Mucosa of gallbladder (tissue), 1 donor: ENCODE data around the gene PIGN. TPM values are rescaled to one million over a fixed set of nuclear protein-coding genes. Genes with fewer than 3 reads are reported as not detected.
"Not testable (repeated sequence)": the region's sequence is repeated elsewhere in the genome, so short reads cannot be mapped to it uniquely, and the experiment has no call there.

Source experiments
- DNase-seq: peaks from one replicate; pipeline ENCODE4 v3.0.0-alpha.2; 2020; ENCODE audit warnings: low spot score
- total RNA-seq: library from RNA; stranded (reverse); gene quantifications from one replicate; pipeline ENCODE4 v1.2.1, GENCODE V29; 2021
- donor health status: DM: no; HTN: no; CAD: no.

The PIGN gene
- total RNA-seq, 1 donor from 2014 or later = 24.2 TPM

DNA sequence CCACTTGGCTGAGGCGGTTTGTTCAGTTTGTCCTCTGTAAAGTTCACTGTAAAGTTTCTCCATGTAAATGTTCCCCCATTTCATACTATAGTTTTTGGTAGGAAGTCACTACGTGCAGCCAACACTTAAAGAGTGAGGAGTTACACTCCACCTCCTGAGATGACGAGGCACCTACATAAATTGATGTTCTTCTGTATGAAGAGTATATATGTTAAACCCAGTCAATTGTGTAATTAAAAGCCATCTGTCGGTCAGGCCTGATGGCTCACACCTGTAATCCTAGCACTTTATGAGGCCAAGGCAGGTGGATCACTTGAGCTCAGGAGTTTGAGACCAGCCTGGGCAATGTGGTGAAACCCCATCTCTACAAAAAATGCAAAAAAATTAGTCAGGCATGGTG, 7.6 kb downstream of the PIGN start:
- DNase-seq = no peak

DNA sequence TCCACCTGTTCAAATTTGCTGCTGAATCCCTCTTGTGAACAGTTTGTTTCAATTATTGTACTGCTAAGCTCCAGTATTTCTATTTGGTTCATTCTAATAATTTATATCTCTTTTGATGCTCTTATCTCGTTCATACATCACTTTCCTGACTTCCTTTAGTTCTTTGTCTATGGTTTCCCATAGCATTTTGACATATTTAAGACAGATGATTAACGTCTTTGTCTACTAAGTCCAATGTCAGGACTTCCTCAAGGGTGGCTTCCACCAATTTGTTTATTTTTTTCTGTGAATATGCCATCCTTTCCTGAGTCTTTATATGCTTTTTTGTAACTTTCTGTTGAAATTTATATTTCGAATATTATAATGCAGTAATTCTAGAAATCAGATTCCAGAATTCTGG, 9.6 kb downstream of the PIGN start:
- no peak for DNase-seq

DNA sequence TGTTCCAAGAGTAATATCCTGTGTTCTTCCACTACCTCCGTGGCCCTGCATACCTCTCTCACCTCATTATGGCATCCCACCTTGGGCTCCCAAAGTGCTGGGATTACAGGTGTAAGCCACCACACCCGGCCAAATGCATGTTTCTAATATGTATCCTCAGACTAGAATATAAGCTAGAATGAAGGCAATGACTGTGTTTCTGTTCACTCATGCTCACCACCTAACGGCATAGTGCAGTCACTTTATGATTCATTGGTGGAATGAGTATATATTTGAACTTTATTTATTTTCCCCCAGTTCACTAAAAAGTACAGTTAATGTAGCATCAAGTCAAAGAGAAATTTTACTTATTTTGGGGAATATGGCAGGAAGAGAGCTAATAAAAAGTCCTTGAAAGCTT, 11.3 kb downstream of the PIGN start:
- DNase-seq = no peak

DNA sequence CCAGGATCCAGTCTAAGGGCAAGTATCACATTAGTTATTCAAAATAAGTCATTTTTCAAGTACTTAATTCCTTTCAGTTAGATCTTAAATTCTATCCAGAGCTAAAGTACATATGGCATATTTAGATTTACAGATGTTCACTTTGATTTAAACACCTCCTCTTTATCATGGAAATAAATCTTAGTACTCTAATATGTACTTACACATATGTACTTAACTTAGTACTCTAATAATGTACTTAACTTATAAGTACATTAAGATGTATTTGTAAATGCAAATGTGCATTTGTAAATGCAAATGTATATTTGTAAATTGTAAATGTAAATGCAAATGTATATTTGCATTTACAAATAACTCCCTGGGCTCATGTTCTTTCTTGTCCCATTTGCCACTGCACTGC, 14.6 kb downstream of the PIGN start:
- no peak for DNase-seq

DNA sequence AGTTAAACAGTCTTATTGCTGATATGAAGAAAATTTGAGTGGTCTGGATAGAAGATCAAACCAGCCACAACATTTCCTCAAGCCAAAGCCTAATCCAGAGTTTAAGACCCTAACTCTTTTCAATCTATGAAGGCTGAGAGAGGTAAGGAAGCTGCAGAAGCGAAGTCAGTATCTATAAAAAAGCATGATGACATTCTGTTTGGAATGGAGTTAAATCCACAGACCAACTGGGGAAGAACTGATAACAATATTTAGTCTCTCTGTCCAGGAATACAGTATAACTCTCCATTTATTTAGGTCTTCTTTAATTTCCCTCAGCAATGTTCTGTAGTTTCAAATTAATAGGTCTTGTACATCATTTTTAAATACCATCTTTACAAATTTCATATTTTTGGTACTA, 16.0 kb downstream of the PIGN start:
- DNase-seq = no peak

DNA sequence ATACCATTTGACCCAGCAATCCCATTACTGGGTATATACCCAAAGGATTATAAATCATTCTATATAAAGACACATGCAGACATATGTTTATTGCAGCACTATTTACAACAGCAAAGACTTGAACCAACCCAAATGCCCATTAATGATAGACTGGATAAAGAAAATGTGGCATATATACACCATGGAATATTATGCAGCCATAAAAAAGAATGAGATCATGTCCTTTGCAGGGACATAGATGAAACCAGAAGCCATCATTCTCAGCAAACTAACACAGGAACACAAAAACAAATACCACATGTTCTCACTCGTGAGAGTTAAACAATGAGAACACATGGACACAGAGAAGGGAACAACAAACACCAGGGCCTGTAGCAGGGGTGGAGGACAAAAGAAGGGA, 20.3 kb downstream of the PIGN start:
- not testable (repeated sequence) for DNase-seq

DNA sequence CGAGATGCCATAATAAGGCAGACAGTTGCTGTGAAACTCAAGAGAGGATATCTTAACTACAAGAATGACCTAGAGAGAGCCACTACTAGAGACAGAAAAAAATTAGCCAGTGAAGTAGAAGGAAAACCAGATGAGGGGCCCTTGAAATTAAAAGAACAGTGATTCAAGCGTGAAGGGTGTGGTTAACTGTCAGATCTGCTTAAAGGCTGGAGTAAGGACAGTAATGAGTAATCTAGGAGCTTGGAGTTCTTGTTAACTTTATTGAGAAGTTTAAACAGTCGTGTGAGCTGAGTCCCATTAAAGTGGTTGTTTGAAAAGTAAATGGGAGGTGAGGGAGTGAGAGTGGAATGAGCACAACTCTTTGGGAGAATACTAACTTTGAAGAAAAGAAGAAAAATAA, 21.3 kb downstream of the PIGN start:
- no peak for DNase-seq

DNA sequence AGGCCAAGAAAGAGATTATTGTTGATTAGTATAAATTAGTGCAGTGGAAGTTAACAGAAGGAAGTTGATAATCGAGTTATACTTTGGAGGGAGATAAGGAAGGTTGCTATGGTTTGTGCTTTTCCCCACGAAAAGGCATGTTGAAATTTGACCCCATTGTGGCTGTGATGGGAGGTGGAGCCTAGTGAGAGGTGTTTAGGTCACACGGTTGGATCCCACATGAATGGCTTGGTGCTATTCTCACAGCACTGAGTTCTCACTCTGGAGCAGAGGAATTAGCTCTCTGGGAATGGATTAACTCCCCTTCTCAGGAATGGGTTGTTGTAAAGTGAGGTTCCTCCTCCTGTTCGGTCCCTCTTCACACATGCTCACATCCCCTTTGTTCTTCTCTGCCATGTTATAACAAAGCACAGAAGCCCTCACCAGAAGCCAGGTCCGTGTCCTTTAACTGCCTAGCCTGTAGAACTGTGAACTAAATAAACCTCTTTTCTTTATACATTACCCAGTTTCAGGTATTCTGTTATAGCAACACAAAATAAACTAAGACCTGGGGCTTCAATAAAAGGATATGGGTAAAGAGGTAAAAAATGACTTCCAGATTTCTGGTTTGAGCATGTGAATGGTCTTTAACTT, 21.9 kb downstream of the PIGN start:
- no peak for DNase-seq

DNA sequence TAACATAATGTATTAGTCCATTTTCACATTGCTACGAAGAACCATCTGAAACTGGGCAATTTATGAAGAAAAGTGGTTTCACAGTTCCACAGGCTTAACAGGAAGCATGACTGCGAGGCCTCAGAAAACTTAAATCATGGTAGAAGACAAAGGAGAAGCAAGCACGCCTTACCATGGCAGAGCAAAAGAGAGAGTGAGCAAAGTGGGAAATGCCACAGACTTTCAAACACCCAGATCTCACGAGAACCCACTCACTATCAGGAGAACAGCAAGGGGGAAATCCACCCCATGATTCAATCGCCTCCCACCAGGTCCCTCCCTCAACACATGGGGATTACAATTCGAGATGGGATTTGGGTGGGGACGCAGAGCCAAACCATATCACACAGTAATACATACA, 22.5 kb downstream of the PIGN start:
- no peak for DNase-seq

DNA sequence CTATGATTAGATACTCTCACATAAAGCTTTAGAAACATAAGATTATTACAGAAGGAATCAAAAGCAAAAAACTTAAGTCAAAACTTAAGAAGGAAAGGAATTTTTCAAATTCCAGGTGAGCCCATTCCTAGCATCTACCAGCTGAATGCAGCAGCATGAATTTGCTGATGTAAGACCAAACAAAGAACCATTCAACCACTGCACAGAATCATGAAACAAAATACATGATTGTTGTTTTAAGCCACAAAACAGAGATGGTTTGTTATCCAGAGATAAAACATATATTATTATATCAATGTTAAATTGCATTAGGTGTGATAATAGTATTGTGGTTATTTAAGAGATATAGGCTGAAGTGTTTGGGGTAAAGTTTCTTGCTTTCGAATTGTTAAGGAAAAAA, 29.0 kb downstream of the PIGN start:
- DNase-seq = no peak

DNA sequence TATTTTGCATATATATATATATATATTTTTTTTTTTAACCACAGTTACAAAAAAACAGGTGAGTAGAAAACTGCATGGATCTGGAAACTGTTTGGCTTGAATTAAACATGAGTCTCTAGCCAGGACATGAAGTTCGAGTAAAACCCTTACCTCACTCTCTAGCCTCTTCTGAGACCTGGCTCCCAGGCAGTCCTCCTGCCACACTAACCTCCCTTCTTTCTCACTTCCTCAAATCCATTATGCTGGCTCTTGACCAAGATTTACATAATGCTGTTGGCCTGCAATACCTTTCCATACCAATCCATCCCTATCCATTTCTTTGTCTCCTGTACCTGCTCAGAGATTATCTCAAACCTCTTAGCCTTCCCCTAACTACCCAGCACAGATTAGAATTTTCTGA, 34.0 kb downstream of the PIGN start:
- DNase-seq = no peak

DNA sequence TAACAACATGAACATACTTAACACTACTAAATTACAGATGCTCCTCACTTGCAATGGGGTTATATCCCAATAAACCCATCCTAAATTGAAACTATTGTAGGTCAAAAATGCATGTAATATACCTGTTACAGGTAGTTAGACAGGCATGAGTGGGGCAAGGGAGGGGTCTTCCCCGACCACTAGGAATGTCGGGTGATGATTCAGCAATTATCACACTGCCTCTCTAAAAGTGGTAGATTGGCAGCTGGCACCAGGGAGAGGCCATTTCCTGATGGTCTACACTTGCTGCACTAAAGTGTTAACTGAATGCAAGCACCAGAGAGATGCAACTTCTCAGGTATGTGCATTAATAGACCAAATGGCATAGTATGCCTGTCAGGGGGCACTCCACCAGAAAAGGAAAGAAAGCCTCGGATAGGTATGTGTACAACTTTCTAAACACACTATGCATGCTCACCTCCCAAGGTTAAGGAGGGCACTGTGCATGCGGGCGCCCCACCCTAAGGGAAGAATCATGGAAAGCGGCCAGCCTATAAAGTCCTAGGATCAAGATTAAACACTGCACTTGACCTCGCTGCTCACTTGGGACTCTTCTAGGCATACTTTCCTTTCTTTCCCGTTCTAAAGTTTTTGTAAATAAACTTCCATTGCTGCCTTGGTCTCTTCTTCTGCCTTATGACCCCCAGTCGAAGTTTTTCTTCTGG, 35.6 kb downstream of the PIGN start:
- DNase-seq = no peak

DNA sequence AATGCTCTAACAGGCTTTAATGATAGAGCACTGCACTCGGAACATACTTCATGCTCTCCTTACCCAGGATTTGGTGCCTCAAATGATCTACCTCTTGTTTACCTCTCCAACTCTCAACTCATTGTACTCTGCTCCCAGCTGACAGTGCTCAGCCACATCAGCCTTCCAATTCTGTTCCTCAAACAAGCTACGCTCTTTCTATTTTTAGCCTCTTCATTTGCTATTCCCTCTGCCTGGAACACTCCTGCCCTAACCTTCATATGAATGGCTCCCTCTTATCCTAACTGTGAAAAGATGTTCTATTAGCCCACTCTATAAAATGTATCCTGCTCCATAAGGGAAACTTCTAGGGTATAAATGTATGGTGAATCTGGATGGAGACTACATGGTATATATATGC, 42.5 kb downstream of the PIGN start:
- no peak for DNase-seq

DNA sequence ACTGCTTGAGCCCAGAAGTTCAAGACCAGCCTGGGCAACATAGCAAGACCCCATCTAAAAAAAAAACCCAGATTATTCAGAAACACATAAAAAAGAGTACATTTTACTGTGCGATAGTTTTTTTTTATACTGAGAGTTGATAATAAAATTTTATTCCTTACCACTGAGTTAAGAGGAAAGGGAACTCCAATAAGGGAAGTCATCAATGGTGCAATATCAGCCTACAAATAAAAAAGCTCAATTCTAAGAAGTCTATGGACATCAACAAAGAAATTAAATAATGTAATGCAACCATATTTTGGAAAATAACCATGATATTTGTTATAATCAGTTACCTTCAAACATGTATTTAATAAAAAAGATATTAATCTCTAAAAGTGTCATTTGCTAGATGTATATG, 46.6 kb downstream of the PIGN start:
- no peak for DNase-seq

DNA sequence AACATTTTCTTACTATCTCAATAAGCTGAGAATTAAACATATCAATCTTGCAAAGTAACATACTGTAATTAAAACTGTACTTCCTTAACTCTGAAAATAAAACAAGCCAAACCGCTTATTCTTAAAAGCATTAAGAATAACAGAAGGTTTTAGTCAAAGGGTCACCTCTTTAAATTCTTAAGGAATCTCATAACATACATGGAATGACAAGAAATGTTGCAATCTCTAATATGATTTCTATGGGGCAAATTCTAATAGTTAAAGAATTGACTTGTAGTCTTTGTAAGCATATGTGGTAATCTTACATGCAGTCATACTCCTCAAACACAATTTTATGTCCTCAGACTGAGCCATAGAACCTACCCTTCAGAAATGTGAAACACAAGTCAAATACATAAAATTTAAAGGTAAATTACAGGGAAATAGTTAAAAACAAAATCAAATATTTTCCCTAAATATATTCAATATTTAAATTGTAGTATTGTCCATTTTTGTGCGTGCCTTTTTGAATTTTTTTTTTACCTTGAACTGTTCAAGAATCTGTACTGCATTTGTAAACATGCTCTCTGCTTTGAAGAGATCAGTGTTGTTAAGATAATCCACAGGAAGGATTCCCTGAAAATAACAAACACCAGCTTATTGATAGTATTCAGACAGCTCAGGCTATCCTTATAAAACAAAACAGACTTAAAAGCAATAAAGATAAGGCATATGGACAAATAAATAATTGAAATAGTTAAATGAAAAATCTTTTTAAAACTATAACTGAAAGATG, 48.2 kb downstream of the PIGN start:
- no peak for DNase-seq

DNA sequence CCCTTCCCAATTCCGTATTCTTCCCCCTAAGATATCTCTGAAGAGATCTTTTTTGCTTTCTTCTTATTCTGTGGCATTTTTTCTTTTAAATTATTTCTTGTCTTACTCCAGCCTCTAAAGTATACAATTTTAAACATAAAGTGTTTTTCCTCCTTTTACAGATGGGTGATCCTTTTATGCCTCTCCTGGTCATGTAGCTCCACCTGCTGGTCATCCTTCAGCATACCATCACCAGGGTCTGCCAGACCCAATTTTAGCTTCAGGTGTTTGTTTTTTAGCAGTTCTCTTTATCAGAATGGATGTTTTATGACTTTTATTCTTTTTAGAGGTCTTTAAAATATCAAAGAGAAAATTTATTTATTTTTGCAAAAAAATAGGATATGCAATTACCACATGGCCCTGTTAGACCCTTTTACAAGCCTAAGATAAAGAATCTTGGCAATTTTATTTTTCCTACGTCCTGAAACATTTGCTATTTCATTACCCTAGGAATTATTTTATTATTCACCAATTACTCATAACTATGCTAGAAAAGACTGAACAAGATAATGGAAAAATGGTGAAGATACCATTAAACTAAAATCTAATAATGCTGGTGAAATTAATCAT, 55.5 kb downstream of the PIGN start:
- peak; percentile 34 for DNase-seq

DNA sequence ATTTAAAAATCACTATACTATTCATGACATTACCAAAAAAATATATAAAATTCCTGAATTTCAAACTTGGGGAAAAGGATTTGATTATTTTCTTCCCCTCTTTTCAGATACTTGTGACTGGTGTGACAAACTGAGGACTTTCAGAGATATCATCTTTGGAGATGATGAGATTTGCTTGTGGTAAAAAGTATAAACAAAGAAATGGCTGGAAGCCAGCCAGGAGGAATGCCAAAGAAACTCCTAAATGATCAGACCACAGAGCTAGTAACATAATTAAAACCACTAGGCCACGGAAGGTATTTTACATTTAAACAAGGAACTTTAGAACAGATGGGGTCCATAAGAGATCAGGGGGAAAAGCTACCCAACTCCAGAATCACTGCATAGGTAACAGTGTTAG, 58.7 kb downstream of the PIGN start:
- no peak for DNase-seq

DNA sequence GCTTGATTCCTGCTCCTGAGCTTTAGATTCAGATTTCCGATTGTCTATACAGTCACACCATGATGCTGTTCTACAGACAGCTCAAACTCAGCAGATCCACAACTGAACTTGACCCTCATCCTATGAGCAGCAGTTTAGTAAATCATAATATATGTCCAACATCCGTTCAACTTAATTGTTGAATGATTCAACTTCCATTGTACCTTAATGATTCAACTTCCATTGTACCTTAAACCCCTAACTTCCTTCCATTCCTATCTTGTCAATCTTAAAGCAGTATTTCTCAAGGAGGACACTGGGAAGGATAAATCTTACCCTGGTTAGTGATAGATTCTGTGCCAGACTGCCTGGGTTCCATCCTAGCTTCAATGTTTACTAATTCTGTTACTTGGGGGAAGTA, 60.1 kb downstream of the PIGN start:
- DNase-seq = no peak

DNA sequence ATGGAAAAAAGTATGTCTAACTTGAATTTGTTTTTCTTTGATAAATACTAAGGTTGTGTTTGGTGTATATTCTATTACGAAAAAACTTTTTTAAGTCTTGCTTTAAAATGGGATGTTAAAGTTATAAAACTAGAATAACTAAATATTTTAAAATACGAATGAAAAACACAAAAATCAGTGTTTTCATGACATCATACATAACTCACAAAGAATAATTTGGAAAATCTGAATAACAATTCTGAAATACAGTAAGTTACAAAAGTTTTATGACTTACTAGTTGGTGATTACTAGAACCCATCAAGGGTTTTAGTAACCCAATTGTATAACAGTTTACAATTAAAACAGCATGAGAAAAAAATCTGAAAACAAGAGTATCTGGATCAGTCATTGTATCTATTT, 61.2 kb downstream of the PIGN start:
- no peak for DNase-seq

DNA sequence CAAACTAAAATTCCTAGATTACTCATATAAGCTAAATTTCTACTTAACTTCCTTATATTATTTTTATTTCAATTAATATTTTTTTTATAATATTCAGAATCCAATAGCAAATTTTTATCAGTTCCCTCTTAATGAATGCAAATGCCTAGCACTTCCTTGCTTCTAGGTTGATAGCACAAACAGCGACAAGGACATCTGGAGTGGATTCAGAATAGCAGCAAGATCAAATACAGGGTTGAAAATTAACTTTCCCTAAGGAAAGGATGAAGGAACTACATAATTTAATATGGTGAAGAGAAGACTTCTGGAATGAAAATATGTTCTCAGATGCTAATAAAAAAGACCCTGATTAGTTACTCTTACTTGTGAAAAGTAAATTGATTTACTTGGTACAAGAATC, 64.5 kb downstream of the PIGN start:
- no peak for DNase-seq

DNA sequence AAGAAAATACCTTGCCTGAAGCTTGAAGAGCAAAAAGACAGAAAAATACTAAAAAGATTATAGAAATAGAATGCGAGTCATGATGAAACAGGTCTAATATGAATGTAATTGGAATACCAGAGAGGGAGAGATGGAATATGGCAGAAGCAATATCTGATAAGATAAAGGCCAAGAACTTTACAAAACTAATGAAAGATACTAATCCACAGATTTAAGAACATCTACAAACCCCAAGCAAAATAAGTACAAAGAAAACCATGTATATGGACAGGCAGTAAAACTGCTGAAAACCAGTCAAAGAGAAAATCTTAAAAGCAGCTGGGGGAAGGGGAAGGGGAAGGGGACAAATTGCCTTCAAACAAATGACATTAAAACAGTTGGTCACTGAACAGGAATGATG, 67.0 kb downstream of the PIGN start:
- no peak for DNase-seq

DNA sequence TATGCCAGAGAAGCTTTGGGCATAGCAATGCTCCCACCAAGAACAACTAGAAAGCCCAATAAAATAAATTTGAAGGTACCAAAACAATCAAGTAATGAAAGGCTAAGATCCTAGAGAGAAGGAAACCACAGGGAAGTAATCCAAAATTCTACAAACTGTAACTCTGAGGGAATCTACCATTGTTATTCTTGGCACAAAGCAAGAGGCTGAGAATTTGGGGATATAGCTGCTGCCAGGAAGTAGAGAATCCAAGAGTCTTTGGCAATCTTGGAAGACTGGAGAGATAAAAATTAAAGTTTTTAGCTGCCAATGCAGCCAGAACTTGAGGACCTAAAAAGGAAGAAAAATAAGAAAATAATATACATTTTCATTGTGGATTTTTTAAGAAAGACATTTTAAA, 68.5 kb downstream of the PIGN start:
- no peak for DNase-seq

DNA sequence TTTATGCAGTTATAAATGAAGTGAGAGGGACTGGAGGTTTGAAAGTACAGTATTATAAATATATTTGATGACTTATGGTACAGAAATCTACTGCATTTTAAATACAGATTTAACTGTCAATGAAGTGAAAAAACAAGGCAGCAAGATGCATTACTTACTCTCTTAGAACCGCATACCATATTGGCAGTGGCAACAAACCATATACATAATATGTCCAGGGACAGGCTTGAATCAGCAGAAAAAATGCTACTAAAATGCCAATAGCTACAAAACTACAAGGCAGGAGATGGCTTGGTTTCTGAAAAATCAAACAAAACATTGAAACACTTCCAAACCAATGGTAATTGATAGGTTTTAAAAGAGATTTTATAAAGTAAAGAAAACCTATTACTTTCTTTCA, 77.2 kb downstream of the PIGN start:
- no peak for DNase-seq
